ENCODE data around the gene C2orf68.
"Not testable (repeated sequence)": the region's sequence is repeated elsewhere in the genome, so short reads cannot be mapped to it uniquely, and the experiment has no call there.

C2orf68 gene

DNA sequence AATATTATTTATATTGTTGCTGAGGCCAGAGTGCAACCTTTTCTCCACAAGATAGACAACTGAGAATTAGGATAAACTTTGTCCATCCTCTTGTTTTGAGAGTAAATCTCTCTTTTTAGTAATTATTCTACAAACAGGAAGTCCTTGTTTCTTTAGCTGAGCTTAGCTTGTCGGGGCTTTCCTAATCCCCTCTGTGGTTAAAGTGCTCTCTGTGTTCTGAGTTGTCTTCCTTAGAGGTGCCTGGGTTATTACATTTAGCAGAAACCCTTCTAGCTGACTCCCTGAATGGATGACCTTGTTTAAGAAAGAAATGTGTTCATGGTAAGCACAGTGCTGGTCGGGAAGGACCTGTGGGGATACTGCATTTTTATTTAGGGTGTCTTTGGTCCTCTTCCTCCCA, 16.8 kb upstream of the C2orf68 start:
- DNase-seq (ENCODE audit: low spot score) = no peak

DNA sequence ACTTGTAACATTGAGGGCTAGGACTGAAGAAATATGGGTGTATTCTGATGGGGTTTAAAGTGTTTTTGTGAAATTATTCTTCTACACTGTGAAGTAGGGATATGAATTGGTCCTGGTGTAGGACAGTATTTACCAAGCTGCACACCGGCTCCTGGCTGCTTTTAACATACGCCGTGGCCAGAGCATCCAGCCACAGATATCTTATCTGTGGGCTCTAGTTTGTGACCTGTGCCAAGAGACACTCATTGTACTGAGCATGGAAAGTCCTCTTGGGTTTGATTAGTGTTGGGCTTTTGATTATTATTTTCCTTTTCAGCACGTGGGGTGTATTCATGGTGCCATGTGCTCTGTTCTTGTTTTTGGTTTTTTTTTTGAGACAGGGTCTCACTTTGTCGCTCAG, 12.1 kb upstream of the C2orf68 start:
- DNase-seq (ENCODE audit: low spot score) = no peak

DNA sequence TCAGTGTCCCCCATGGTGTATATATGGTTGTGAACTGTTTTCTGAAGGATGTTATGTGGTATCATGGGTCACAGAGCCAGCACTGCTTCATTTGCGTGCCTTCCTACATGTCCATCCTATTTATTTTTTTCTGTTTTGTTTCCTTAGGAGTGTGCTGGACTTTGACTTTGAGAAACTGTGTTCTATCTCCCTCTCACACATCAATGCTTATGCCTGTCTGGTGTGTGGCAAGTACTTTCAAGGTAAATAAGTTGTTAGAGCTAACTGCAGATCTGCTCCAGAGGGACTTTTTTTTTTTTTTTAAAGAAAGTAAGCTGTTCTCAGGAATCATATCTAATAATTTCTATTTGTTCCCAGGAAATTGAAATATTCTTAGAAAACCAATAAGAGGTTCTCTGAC, 9.5 kb upstream of the C2orf68 start:
- no peak for DNase-seq (ENCODE audit: low spot score)

DNA sequence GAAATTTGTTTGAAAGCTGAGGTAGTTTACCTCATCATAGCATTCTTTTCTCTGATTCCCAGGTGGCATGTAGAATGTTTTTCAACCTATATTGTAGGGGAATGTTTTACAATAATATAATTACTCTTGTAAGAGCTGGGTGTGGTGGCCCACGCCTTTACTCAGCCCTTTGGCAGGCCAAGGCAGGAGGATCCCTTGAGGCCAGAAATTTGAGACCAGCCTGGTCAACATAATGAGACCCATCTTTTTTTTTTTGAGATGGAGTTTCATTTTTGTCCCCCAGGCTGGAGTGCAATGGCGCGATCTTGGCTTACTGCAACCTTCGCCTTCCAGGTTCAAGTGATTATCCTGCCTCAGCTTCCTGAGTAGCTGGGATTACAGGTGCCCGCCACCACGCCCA, 7.8 kb upstream of the C2orf68 start:
- DNase-seq (ENCODE audit: low spot score) = no peak

DNA sequence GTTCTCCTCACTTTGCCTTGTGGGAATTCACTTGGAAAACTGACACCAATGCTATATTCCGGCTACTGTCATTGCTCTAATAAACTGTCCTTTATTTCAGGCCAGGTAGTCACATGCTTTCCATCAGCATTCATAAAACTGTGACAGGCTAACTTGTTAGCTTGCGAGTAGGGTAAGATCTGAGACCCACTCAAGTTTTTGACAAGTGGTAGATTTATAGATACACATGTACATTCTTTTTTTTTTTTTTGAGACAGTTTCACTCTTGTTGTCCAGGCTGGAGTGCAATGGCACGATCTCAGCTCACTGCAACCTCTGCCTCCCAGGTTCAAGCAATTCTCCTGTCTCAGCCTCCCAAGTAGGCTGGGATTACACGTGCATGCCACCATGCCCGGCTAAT, 5.9 kb upstream of the C2orf68 start:
- DNase-seq (ENCODE audit: low spot score) = not testable (repeated sequence)

DNA sequence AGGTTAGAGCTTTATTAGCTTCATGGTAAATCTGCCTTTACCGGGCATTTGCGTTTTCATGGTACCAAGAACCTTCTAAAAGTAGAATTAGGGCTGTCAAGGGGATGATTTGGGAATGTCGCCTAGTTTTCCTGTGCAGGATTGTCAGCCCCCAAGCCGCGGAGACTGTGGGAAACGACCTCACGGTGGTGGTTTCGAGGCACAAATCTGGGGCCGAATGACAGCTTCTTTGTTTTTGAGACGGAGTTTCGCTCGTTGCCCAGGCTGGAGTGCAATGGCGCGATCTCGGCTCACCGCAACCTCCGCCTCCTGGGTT, 3.5 kb upstream of the C2orf68 start:
- DNase-seq (ENCODE audit: low spot score) = no peak

DNA sequence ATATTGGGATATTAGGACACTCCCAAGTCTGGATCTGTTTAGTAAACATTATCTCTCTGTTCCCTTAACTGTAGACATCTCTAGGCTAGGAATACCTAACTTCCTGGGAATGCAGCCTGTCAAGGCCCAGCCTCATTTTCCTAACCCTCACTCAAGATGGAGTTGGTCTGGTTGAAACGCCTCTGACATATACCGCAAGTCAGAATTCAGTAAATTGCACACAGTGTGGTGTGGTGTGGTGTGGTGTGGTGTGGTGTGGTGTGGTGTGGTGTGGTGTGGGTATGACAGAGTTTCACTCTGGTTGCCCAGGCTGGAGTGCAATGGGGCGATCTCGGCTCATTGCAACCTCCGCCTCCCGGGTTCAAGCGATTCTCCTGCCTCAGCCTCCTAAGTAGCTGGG, 2.9 kb upstream of the C2orf68 start:
- DNase-seq (ENCODE audit: low spot score) = not testable (repeated sequence)

DNA sequence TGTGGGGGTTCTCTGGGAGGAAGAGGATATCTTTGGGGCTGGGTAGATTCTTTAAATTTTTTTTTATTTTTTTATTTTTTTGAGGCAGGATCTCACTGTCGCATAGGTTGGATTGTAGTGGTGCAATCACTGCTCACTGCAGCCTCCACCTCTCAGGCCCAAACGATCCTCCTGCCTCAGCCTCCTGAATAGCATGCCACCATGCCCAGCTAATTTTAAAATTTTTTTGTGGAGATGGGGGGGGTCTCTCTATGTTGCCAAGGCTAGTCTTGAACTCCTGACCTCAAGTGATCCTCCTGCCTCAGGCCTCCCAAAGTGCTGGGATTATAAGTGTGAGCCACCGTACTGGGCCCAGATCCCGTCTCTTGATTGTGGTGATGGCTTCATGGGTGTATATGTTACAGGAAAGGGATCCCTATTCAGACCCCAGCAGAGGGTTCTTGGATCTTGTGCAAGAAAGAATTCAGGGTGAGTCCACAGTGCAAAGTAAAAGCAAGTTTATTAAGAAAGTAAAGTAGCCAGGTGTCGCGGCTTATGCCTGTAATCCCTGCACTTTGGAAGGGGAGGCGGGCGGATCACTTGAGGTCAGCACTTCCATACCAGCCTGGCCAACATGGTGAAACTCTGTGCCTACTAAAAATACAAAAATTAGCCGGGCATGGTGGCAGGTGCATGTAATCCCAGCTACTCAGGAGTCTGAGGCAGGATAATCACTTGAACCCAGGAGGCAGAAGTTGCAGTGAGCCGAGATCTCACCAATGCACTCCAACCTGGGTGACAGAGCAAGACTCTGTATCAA, 2.0 kb upstream of the C2orf68 start:
- DNase-seq (ENCODE audit: low spot score) = no peak

DNA sequence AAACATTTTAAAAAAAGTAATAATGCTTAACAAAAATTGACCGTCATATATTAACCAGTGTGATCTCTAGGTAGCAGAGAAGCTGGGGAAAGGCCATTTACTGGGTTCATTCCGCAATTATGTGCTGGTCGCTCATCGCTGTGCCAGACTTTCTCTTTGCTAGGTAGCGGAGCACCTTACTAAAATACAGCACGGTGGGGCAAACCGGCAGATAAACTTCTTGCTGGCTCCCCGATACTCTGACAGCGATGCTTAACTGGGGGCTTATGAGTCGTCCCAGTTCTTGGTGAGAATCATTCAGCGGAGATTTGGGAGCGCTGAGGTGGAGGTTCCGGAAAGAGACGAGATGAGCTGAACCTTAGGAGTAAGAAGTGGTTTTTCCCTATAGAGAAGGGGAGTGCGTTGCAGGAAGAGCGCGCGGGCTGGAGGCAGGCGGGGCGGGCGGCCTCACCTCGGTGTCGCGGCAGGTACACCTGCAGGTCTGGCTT, 605 bp downstream of the C2orf68 start:
- DNase-seq (ENCODE audit: low spot score) = no peak

DNA sequence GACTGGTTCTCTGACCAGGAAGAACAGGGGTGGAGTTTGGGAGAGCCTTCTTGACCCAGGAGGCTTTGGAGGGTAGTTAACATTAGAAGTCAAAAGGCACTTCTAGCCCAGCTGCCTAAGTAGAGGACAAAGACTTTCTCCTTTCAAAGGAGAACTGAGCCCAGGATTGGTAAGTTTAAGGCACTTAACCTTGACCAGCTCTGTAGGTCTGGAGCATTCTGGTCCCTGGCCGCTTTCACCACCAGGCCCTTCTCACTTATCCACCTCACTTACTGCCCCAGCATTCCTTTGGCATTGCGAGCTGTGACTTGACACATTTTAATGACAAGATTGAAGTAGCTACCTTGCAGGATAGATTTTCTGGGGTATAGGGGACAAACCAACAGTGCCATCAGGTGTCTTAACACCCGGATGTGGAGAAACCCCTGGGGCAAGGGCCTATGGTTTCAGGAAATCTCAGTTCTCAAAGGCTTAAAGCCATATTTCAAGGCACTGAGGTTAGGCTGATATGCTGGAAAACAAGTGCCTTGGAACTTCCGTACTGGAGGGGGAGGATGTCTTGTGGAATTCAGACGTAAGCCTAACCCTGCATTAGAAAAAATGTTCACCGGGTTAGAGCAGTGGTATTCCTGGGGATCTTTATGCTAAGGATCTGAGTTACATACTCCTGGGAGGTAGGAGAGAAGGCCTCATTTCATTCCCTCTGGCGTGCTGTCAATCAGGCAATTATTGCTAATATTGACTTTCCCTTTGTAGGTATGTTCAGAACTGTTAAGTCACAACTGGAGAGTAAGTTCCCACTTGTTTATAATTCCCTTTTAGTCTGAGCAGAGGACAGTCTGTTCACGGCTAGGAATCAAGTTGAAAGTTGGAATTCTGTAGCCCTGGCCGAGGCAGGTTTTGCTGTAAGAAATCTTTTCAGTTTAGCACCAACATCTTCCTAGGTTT, 4.3 kb downstream of the C2orf68 start:
- DNase-seq (ENCODE audit: low spot score) = no peak

DNA sequence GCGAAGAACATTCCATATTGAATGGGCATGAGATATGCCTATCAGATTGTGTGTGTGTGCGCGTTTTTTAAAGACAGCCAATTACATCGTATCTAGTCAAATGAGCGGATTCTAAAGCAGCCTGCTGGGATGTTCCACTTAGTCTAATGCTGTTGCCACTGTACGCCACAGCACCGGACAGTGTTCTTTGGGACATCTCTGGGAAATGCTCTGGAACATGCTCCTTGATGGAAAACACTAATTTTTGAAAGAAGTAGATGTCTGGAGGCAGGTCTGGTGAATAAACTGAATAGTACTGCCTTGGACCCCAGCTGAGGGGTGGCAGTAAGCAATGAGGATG, 5.8 kb downstream of the C2orf68 start:
- DNase-seq (ENCODE audit: low spot score) = no peak

DNA sequence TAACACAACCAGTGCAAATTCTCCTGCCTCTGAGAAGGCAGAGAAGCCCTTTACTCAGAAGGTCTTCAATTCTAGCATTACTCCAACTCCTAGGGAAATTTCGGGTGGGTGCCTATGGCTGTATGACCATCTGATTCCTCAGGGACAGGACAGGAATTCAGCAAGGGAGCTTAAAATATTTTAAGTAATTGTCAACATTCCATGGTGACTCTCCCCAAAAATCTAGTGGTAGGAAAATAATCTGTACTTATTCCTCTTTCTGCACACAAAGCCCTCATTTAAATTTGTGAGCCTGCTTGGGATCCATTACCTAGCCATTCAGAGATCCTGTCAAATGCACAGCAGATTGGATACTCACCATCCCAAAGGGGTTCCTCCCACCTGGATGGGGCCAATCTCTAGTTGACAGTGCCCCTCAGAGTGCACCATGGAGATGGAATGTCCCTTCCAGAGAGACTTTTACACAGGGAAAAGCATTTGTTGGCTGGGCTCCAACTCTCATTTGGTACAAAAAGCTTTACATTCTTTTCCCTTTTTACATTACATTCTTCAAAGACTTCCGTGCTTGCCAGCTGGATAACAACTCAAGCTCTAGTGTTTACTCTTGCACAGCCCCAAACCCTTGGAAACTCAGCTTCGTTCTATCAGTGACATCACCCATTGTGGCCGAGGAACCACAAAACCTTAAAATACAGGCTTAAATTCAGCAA, 6.3 kb downstream of the C2orf68 start:
- no peak for DNase-seq (ENCODE audit: low spot score)

DNA sequence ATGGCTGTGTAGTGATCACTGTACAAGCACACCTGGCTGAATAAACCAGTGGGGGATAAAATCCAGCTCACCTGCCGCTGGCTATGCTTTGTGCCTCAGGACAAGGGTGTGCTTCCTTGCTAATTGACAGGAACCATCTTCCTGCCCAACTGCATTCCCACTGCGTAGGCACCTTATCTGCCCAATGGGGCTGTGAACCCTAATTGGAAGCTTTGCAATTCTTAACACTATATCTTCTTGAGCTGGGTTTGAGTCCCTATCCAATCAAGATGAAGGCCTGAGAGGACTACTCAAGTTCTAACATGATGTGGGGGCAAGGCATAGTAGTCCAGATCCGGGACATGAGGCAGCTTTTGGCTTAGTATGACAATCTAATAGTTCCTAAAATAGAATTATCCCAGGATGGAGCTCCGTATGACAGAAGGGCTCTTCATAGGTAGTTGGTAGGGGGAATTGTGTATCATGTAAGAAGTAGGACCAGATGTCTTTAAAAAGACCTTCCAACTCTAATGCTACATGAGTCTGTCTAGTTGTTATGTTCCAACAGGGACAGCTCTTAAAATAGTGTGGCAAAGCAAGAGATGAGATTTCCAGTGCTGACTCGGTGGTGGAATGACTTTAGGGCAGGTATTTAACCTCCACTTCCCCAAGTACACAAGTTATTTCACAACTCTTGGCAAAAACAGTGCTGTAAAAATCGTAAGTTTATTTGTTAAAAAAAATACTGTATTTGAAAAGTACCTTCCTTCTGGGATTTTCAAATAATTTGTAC, 7.1 kb downstream of the C2orf68 start:
- no peak for DNase-seq (ENCODE audit: low spot score)

DNA sequence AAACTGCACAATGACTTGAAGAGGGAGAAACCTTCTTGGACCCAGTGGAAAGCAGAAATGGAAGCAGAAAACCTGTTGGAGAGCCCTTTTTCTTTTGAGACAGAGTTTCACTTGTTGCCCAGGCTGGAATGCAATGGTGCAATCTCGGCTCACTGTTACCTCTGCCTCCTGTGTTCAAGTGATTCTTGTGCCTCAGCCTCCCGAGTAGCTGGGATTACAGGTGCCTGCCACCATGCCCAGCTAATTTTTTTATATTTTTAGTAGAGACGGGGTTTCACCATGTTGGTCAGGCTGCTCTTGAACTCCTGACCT, 7.8 kb downstream of the C2orf68 start:
- DNase-seq (ENCODE audit: low spot score) = not testable (repeated sequence)

DNA sequence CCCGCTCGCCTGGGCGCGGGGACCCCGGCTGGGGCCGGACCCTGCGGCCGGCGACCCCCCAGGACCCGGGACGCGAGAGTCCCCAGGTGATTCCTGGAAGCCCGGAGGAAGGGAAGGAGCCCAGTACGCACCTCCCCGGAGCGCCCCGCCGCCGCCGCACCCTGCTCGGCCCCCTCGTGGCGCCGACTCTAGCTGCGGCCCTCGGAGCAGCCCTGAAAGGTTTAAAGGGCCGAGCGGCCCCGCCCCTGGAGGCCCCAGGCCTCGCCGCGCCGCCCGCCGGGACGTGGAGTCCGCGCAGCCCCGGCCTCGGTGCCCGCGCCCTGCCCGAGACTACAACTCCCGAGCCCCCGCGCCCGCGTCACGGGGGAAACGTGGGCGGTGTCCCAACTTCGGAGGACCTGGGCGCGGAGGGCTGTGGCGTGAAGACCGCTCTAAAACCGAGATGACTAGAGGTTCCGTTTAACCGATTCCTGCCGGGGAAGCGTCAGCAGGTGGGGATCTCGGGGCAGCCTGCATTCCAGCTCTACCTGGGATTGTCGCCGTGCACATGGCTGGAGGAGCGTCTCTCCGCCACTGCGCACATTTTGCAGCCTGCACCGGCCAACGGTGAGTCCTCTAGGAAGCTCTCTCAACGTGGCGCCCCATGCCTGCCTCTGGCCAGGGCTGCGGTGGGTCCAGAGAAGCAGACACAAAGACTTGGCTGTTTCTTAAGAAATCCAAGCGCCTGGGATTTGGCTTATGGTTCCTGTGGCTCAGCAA, 9.2 kb downstream of the C2orf68 start, which contains the start of gene TMEM150A:
Gene TMEM150A, minus strand, starts transcription at position 223 of the 759 bp plus-strand sequence. CDS start 750 bp downstream, outside the sequence.
- DNase-seq (ENCODE audit: low spot score) = peak; percentile 90

DNA sequence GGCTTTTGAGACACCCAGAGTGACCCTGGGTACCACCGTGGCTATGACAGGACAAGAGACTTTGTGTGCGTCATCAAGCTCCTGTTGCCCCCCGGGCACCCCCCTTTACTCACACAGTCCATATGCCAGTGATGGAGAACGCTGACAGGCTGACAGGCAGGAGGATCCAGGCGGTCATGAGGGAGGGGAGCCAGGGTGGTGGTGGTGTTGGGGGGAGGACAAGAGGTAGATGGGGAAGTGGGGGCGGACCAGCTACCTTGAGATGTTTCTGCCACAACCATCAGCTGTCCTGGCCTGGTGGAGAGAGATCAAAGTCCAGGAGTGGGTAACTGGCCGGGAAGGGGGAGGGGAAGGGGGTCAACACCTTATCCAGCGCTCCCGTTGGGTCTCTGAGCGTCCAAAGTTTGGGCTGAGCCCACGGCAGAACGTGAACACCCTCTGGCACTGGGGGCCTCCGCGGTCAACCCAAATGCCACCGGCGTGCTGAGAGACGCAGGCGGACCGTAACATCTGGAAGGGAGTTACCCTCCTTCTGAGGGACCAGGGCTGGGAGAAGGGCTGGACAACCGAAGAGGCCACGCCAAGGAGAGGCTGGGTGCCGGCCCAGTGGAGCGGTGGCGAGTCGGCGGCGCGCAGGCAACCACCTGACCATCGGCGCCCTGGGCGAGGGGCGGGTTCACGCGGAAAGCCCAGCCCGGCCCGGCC, 9.9 kb downstream of the C2orf68 start:
- DNase-seq (ENCODE audit: low spot score) = no peak

DNA sequence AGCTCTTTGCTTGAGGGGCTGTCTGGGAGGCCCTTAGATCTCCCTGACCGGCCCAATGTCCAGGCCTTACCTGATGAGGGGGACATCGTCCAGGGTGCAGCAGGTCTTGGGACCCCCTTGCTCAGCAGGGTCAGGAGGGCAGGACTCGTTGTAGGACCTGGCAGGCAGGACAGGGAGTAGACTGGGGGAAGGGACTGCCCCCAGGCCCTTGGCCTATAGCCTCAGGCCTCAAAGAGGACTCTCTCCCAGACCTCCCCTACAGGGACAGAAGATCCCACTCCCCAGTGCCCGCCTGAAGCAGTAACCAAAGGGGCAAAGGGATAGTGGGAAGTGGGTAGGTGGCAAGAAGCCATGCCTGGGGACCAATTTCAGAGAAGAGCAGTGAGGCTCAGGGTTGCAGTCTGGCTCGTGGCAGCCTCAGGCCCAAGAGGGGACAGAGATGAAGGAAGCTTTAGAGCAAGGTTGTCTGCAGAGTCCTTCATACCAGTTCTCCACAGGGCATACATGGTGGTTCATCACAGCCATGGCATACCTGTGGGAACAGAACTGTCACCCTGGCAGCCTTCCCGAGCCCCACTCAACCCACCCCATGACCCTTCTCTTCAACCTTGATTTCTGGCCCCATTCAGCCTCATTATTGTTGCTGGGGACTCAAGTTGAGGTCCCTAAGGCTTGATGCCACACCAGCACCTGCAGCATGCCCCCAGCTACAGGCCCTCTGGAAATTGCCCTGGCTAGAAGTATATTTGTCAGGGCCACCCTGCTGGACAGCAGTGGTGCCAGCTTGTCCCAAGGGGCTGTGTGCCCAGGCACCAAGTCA, 10.7 kb downstream of the C2orf68 start:
- DNase-seq (ENCODE audit: low spot score) = no peak

DNA sequence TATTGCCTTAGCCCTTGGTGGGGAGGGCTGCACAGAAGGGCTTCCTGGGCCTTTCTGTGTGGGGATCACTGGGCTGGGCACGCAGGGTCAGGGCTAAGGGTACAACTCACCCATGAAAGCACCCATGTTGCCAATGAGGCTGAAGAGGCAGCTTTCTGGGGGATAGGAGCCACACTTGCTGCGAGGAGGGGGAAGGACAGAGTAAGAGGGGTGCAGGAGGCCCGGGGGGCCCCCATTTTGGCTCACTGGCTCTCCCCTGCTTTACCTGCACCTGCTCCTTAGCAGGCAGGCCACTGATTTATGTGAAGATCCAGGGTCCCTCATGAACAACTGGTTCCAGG, 11.7 kb downstream of the C2orf68 start:
- DNase-seq (ENCODE audit: low spot score) = no peak

DNA sequence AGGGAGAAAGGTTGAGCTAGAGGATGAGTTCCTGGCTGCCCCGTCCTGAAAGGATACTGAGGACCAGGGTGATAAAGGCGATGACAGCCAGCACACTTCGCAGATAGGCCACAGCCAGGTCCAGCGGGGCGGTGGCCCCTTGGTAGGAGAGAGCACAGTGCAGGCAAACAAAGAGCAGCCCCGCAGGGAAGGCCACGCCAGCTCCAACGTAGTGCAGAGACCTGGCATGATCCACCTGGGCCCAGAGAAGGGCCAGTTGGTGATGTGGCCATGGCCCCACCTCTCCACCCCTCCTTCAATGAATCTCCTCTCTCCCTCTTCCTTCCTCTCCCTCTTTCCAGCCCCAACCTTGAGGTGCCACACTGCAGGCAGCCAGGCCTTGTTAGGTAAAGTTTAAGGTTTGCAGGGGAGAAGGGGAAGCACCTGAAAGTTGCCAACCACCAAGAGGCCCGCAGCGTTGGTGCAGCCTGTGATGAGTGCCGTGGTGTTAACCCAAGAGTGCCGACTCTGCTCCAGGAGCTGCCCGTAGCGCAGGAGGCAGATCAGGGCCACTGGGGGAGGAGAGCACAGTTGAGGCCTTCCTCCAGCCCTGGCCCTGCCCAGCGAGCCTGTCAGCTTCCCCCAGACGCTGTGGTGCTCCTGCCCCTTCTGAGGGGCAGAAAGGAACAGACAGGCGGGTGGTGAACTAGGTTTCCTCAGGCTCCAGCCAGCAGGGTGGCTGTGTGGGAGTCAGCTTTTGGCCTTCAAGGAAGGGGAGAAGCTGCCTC, 12.2 kb downstream of the C2orf68 start:
- DNase-seq (ENCODE audit: low spot score) = no peak
